GM12878 (cell line): ENCODE results near the gene TSSK3. TPM values are rescaled to one million over a fixed set of nuclear protein-coding genes. Genes with fewer than 3 reads are reported as not detected.
A peak's percentile ranks its signal among the peaks of the same experiment; 100 is the strongest.

Experiments
- CREM ChIP-seq: IDR thresholded peaks from 2 replicates; pipeline ENCODE4 v1.6.1; 2014; ENCODE audit warnings: antibody characterized with exemption, low read depth
- DPF2 ChIP-seq: fragments of 450-650 bp; IDR thresholded peaks from 2 replicates; pipeline ENCODE4 v1.6.1; 2017; ENCODE audit warnings: mild to moderate bottlenecking
- EGR1 ChIP-seq, 2 experiments: IDR thresholded peaks; 1 replicate in 1 of 2; 2 replicates in 1 of 2; pipeline ENCODE4 v1.6.1; 2011 to 2012; ENCODE audit warnings: low read depth in 2 of 2, low read length in 2 of 2, borderline replicate concordance in 1 of 2, mild to moderate bottlenecking in 1 of 2, moderate library complexity in 1 of 2
- HCFC1 ChIP-seq: fragments of 150-350 bp; IDR thresholded peaks from 2 replicates; pipeline ENCODE4 v1.6.1; 2014; ENCODE audit warnings: low read length
- HSF1 ChIP-seq: fragments of 150-350 bp; IDR thresholded peaks from 2 replicates; pipeline ENCODE4 v1.6.1; 2014; ENCODE audit warnings: mild to moderate bottlenecking, low read depth, low read length
- IRF4 ChIP-seq: IDR thresholded peaks from 2 replicates; pipeline ENCODE4 v1.6.1; 2011; ENCODE audit warnings: low read depth, low read length
- LARP7 ChIP-seq: fragments of 450-650 bp; IDR thresholded peaks from 2 replicates; pipeline ENCODE4 v1.6.1; 2017; ENCODE audit warnings: mild to moderate bottlenecking
- MEF2B ChIP-seq: fragments of 450-650 bp; IDR thresholded peaks from 2 replicates; pipeline ENCODE4 v1.6.1; 2018; ENCODE audit warnings: mild to moderate bottlenecking, moderate library complexity; ENCODE audit not compliant: partially characterized antibody, poor library complexity, severe bottlenecking
- NR2C1 ChIP-seq: fragments of 450-650 bp; IDR thresholded peaks from 2 replicates; pipeline ENCODE4 v1.6.1; 2017; ENCODE audit warnings: antibody characterized with exemption, mild to moderate bottlenecking, moderate library complexity
- POU2F2 ChIP-seq: IDR thresholded peaks from 3 replicates; pipeline ENCODE4 v1.6.1; 2011; ENCODE audit warnings: low read depth, mild to moderate bottlenecking, low read length, borderline replicate concordance
- RB1 ChIP-seq: fragments of 450-650 bp; formaldehyde crosslinking; IDR thresholded peaks from 2 replicates; pipeline ENCODE4 v1.6.1; 2017; ENCODE audit warnings: mild to moderate bottlenecking, borderline replicate concordance
- RCOR1 ChIP-seq: conservative IDR thresholded peaks from 2 replicates; pipeline ENCODE4 v1.6.1; 2012; ENCODE audit warnings: low read depth, low read length, improper control_type of control experiment
- RELA ChIP-seq: fragments of 450-650 bp; IDR thresholded peaks from 2 replicates; pipeline ENCODE4 v1.8.0; 2014; ENCODE audit warnings: borderline replicate concordance; ENCODE audit not compliant: partially characterized antibody
- STAT3 ChIP-seq: IDR thresholded peaks from 2 replicates; pipeline ENCODE4 v1.6.1; 2011; ENCODE audit warnings: low read depth, low read length, improper control_type of control experiment
- SUZ12 ChIP-seq: fragments of 200-600 bp; sonication (generic); IDR thresholded peaks from one replicate; pipeline ENCODE4 v1.6.1; 2018; ENCODE audit warnings: antibody characterized with exemption, mild to moderate bottlenecking; ENCODE audit not compliant: unreplicated experiment
- TCF7 ChIP-seq: IDR thresholded peaks from 2 replicates; pipeline ENCODE4 v1.6.1; 2014; ENCODE audit warnings: antibody characterized with exemption, borderline replicate concordance
- ZBED1 ChIP-seq: IDR thresholded peaks from 2 replicates; pipeline ENCODE4 v1.6.1; 2016; ENCODE audit warnings: borderline replicate concordance
- ZBTB11 ChIP-seq: fragments of 450-650 bp; formaldehyde crosslinking; IDR thresholded peaks from 2 replicates; pipeline ENCODE4 v1.5.0; 2022; ENCODE audit warnings: mild to moderate bottlenecking, missing genetic modification characterization
- ZNF274 ChIP-seq: IDR thresholded peaks from one replicate; pipeline ENCODE4 v1.8.0; 2011; ENCODE audit not compliant: insufficient read length, insufficient read depth
- ZNF687 ChIP-seq: fragments of 450-650 bp; IDR thresholded peaks from 2 replicates; pipeline ENCODE4 v1.6.1; 2017; ENCODE audit warnings: mild to moderate bottlenecking, moderate library complexity
- polyA plus RNA-seq, 11 experiments: library from polyadenylated mRNA; depleted of rRNA in 4 of 11; unstranded in 6 of 11; stranded (reverse) in 5 of 11; fragments of >200 nt; fragmentation: Nextera tagmentation in 4 of 11; fragmentation: Illumina TruSeq in 1 of 11; extraction: Ambion mirVana in 4 of 11; extraction: Trizol in 1 of 11; gene quantifications; 1 replicate in 1 of 11; 2 replicates in 10 of 11; pipeline versions ENCODE4 v1.2.1 to v1.2.3, GENCODE V29; 2011 to 2016; ENCODE audit warnings: inconsistent platforms in 2 of 11, missing spikeins in 2 of 11, low read depth in 1 of 11
- total RNA-seq, 4 experiments: library from RNA; depleted of rRNA in 3 of 4; stranded (reverse); fragments of >200 nt in 3 of 4; fragmentation: Illumina TruSeq in 1 of 4; extraction: Trizol in 1 of 4; gene quantifications; 2 replicates each; pipeline versions ENCODE4 v1.2.1 to v1.2.3, GENCODE V29; 2013 to 2021
- TF ChIP-seq, protein P1 (sequence below): IDR thresholded peaks from 2 replicates; pipeline ENCODE4 v1.6.1; 2012; ENCODE audit warnings: low read depth, low read length, improper control_type of control experiment

Gene TSSK3
- total and polyA plus RNA-seq, 10 of the 15 experiments (the other 5 are each of a cell fraction or from before 2014, with no cell fraction given) = 0.42 to 0.82 (median 0.60) TPM

GRCh38 chr1:32394141-32394889 lies 32.0 kb downstream of the TSSK3 start, which contains the start of gene BSDC1 (continued):
- TF ChIP-seq MEF2B (no peak), HCFC1 (peak; percentile 52), HSF1 (no peak), SUZ12 (no peak), ZNF687 (no peak), NR2C1 (peak; percentile 97), POU2F2 (no peak; the same call in 2 of the 3 replicates), CREM (peak; percentile 88), EGR1 (IDR thresholded peaks at IDR 0.05; ENCODE audit: borderline replicate concordance in 1 of 2, low read depth in 2 of 2, low read length in 2 of 2) (no peak), STAT3 (no peak), RB1 (no peak), ZBTB11 (CRISPR knock-in tag) (no peak), ZBED1 (no peak), DPF2 (no peak), RELA (no peak), RCOR1 (no peak), TCF7 (no peak), IRF4 (peak; percentile 17; the same call in 1 of the 2 replicates), LARP7 (peak; percentile 78), ZNF274 (no peak)
- TF ChIP-seq, protein P1, sequence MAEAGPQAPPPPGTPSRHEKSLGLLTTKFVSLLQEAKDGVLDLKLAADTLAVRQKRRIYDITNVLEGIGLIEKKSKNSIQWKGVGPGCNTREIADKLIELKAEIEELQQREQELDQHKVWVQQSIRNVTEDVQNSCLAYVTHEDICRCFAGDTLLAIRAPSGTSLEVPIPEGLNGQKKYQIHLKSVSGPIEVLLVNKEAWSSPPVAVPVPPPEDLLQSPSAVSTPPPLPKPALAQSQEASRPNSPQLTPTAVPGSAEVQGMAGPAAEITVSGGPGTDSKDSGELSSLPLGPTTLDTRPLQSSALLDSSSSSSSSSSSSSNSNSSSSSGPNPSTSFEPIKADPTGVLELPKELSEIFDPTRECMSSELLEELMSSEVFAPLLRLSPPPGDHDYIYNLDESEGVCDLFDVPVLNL = no peak
